Measurements from ENCODE around the gene HS3ST1.

Gene HS3ST1

GRCh38 chr4:11428231-11428898 is at the start of gene HS3ST1:
HS3ST1 (minus strand) TSS chr4:11428894; CDS start chr4:11400005, 28,889 bp downstream.
- peak; percentile 14 for DNase-seq

- no peak for DNase-seq
Measured at GRCh38 chr4:11475871-11476270, 47.2 kb upstream of the HS3ST1 start.

- DNase-seq = no peak
Measured at GRCh38 chr4:11474146-11474545, 45.5 kb upstream of the HS3ST1 start.

GRCh38 chr4:11472535-11472934 is 43.8 kb upstream of the HS3ST1 start:
- no peak for DNase-seq

GRCh38 chr4:11471618-11472017 is 42.9 kb upstream of the HS3ST1 start:
- peak; percentile 42 for DNase-seq

GRCh38 chr4:11471046-11471441 is 42.4 kb upstream of the HS3ST1 start:
- no peak for DNase-seq

GRCh38 chr4:11470438-11471045 is 41.8 kb upstream of the HS3ST1 start:
- DNase-seq = no peak

GRCh38 chr4:11469650-11470437 is 41.1 kb upstream of the HS3ST1 start:
- DNase-seq = no peak

GRCh38 chr4:11468901-11469300 is 40.2 kb upstream of the HS3ST1 start:
- DNase-seq = no peak

- DNase-seq = no peak
Measured at GRCh38 chr4:11467931-11468330, 39.2 kb upstream of the HS3ST1 start.

GRCh38 chr4:11463707-11464106 is 35.0 kb upstream of the HS3ST1 start:
- no peak for DNase-seq

- DNase-seq = no peak
Measured at GRCh38 chr4:11456401-11456800, 27.7 kb upstream of the HS3ST1 start.

- no peak for DNase-seq
Measured at GRCh38 chr4:11455201-11455835, 26.6 kb upstream of the HS3ST1 start.

- DNase-seq = no peak
Measured at GRCh38 chr4:11451716-11452115, 23.0 kb upstream of the HS3ST1 start.

GRCh38 chr4:11446155-11446811 is 17.6 kb upstream of the HS3ST1 start:
- no peak for DNase-seq

- no peak for DNase-seq
Measured at GRCh38 chr4:11441194-11441556, 12.5 kb upstream of the HS3ST1 start.

- DNase-seq = no peak
Measured at GRCh38 chr4:11440481-11441193, 11.9 kb upstream of the HS3ST1 start.

- DNase-seq = no peak
Measured at GRCh38 chr4:11439836-11440235, 11.1 kb upstream of the HS3ST1 start.

- no peak for DNase-seq
Measured at GRCh38 chr4:11438647-11439046, 10.0 kb upstream of the HS3ST1 start.

GRCh38 chr4:11436673-11437072 is 8.0 kb upstream of the HS3ST1 start:
- no peak for DNase-seq

- DNase-seq = no peak
Measured at GRCh38 chr4:11436084-11436483, 7.4 kb upstream of the HS3ST1 start.

GRCh38 chr4:11435557-11435956 is 6.9 kb upstream of the HS3ST1 start:
- no peak for DNase-seq

Measured in activated naive CD4-positive, alpha-beta T cell treated with anti-CD3 and anti-CD28 coated beads, Interleukin-2, amount 50 U/mL, for 16 hours (primary cell).